Activated naive CD4-positive, alpha-beta T cell treated with Interleukin-2 at 50 U/mL for 16 hours (primary cell): ENCODE measurements around the gene CCDC81.

ENCODE experiments used
- DNase-seq: peaks from one replicate; pipeline ENCODE4 v3.0.0-alpha.2; 2020

CCDC81 gene

GRCh38 chr11:86442420-86442819 lies 67.7 kb downstream of the CCDC81 start:
- DNase-seq, result no peak

DNA sequence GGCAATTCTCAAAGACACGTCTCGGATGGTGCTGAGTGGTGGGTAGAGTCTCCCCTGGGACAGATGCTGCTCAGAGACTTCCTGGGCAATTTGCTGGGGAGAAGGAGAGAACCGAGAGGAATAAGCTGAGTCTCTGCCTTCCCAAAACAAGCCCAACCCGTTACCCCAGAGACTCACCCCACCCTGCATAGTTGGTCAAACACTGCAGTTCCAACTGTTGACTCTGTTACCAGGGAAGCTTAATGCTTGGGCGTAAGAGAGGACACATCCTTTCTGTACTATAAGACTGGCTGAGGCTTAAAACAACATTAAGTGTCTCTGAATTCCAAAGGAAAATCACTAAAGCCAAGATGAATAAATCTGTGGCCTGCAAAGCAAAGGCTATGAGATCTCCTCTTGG lies 68.1 kb downstream of the CCDC81 start:
- DNase-seq, result no peak

DNA sequence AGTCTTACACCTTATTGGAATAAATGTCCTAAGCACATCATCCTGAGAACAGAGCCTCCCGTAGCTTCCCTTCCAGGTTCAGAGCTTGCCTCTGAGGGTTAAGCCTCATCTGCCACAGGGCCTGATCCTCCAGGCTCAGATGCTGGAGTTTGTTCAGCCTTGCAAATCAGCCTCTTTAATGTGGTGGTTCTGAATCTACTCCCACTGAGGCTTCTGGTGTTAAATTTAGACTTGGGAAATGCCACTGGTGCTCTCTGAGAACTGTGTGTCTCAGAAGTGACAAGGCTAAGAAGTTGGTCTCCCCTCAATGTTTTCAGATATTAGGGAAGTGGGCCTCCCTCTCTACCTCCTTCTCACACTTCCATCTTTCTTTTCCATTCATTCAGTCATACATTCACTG lies 68.7 kb downstream of the CCDC81 start:
- DNase-seq, result no peak

DNA sequence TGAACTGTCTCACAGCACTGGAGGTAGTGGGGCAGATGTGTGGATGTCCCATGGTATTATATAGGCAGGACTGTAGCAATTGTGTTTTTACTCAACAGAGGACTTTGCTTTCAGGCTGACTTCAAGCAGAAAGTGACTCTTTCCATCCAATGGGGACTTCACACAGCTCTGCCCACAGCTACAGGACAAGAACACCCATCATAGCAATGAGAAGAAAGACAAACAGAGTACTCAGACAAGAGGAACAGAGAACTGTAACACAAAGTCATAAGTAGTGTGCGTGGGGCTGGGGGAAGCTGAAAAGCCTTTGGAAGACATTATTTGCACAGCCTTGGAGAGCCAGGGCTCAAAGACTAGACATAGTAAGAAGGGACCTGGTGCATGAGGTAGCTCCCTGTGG lies 70.3 kb downstream of the CCDC81 start:
- DNase-seq, result no peak

- no peak for DNase-seq
Observed at GRCh38 chr11:86446163-86446923, 71.7 kb downstream of the CCDC81 start.

- no peak for DNase-seq
Observed at GRCh38 chr11:86446924-86447285, 72.2 kb downstream of the CCDC81 start.

DNA sequence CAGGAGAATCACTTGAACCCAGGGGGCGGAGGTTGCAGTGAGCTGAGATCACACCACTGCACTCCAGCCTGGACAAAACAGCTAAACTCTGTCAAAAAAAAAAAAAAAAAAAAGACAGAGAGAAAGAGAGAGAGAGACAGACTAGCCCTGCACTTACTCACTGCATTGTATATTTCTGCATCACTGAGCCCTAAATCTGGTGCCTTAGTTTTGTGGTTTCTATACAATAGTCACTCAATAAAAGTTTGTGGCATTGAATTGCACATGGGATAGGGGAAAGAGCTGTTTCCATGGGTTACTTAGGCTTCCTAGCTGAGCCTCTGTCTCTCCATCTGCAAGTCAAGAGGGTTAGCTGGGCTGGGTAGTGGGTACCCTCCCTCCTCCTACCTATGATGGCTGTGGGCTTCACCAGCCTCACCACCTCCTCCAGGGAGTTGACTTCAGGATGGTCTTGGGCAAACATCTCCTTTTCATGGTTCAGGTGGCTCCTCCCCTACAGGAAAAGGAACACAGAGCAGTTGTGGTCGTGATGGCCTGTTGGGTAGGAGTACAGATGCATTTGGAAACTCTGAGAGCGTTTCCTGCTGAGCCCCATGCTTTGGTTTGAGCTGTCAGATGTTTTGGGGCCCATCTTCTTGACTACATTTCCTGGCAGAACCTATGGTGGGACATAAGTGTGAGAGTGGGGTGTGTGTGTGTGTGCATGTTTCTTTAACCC lies 73.2 kb downstream of the CCDC81 start:
- DNase-seq, result no peak

GRCh38 chr11:86449993-86450629 lies 75.4 kb downstream of the CCDC81 start:
- no peak for DNase-seq

- no peak for DNase-seq
Observed at GRCh38 chr11:86453290-86454030, 78.8 kb downstream of the CCDC81 start.

DNA sequence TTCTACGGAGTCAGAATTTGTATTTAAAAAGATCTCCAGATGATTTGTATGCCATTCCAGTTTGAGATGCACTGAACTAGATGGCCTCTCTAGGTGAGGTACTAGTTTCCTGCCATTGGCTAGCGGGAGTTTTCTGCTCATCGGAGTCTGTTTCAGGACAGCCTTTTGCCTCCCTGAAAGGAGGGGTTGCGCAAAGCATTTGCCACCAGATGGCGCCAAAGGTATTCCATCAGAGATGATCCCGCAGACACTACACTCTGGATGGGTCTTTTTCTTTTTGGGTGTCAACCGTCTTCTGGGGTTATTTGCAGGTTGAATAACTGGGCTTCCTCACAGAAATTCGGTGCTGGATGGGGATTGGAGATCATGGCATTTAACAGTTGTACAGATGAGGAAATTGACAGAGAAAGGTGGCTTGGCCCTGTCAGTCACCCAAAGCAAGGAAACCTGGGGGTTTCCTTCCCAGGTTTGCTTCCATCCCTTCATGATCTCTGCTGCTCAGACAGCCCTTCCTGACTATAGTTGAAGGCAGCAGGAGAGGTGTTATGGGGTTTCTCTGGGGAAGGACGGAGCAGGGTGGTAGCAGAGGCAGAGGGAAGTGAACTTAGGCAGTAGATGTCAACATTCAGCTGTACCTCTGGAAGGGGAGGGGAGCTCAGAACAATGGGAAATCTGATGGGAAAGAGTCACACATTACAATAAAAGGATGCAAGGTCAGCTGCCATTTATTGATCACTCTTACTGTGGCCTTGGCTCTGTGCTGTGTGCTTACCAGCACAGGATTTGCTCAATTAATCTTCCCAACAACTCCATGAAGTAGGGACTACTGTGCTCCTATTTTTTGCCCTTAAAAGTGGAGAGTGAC lies 81.6 kb downstream of the CCDC81 start:
- peak; percentile 78 for DNase-seq

- DNase-seq, result no peak
Observed at GRCh38 chr11:86458294-86459001, 83.8 kb downstream of the CCDC81 start.

DNA sequence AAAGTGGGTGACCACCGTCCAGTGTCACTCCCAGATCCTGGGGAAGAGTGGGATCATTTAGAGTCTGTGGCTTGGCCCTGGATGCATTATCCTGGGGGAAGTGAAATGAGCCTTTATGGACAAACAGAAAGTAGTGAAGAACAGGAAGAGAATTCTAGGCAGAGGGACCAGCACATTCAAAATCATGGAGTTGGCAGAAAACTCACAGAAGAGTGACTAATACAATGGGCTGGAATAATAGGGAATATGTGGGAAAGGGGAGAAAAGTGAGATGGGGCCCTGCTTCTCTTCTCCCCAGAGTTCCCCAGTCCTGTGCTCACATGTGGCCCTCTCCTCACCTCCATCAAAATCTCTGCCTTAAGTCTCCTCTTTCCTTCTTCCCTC lies 84.3 kb downstream of the CCDC81 start:
- DNase-seq, result no peak

- DNase-seq, result no peak
Observed at GRCh38 chr11:86459682-86460460, 85.2 kb downstream of the CCDC81 start.

GRCh38 chr11:86460461-86461385 lies 86.0 kb downstream of the CCDC81 start:
- DNase-seq, result no peak

DNA sequence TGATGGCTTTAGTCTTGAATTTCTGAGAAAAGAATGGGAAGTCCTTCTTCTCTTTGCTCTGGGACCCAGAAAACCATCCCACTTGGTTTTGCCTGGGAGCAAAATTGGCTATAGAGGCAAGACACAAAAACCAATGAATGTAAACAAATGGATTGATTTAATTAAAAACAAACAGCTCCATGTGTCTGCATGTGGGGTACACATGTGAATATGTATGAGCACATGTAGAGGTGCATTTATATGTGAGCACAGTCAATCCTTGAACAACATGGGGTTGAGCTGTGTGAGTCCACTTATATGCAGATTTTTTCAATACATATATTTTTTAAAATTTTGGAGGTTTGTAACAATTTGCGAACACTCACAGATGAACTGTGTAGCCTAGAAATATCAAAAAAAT lies 87.2 kb downstream of the CCDC81 start:
- no peak for DNase-seq

GRCh38 chr11:86463120-86463519 lies 88.4 kb downstream of the CCDC81 start:
- DNase-seq, result no peak

GRCh38 chr11:86463955-86464354 lies 89.3 kb downstream of the CCDC81 start:
- DNase-seq, result no peak

- DNase-seq, result no peak
Observed at GRCh38 chr11:86464509-86465221, 90.0 kb downstream of the CCDC81 start.

DNA sequence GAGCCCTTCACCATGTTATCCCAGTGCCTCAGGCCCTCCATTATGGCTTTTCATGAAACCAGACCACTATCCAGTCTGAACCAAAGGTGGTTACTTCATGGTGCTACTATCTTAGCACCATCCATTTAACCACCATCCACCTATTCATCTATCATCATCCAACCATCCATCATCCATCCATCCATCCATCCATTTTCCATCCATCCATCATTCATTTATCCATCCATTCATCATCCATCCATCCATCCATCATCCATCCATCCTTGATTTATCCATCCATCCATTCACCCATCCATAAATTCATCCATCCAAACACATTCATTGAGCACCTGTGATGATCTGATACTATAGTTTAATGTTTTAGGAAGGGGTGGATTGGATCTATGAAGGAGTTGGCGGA lies 93.5 kb downstream of the CCDC81 start:
- no peak for DNase-seq
